Mesenchymal stem cell (in vitro differentiated cells and primary cell): Measurements from ENCODE around the gene PCYOX1L.

Experiments used
- DNase-seq: peaks from one replicate; pipeline ENCODE4 v3.0.0-alpha.2; 2013
- H2AFZ ChIP-seq: one replicate; pipeline ENCODE4 v1.6.1; 2013; ENCODE audit warnings: low read depth, mild to moderate bottlenecking, control low read depth, inconsistent platforms, low read length, moderate library complexity
- H2AK5ac ChIP-seq: 2 replicates; pipeline ENCODE4 v1.6.1; 2013; ENCODE audit warnings: low read length, moderate library complexity, mild to moderate bottlenecking, inconsistent platforms; ENCODE audit not compliant: severe bottlenecking
- H2BK120ac ChIP-seq: one replicate; pipeline ENCODE4 v1.6.1; 2013; ENCODE audit warnings: low read depth, mild to moderate bottlenecking, inconsistent platforms, low read length, moderate library complexity
- H2BK12ac ChIP-seq, 2 experiments: one replicate each; pipeline ENCODE4 v1.6.1; 2013; ENCODE audit warnings: inconsistent platforms in 2 of 2, low read length in 2 of 2, mild to moderate bottlenecking in 2 of 2, moderate library complexity in 2 of 2, control low read depth in 1 of 2
- H2BK15ac ChIP-seq: one replicate; pipeline ENCODE4 v1.6.1; 2013; ENCODE audit warnings: mild to moderate bottlenecking, low read depth, inconsistent platforms; ENCODE audit not compliant: poor library complexity, severe bottlenecking
- H2BK5ac ChIP-seq: 2 replicates; pipeline ENCODE4 v1.6.1; 2013; ENCODE audit warnings: low read depth, mild to moderate bottlenecking, low read length, control low read depth, inconsistent platforms; ENCODE audit not compliant: poor library complexity, severe bottlenecking
- H3K14ac ChIP-seq, 2 experiments: one replicate each; pipeline ENCODE4 v1.6.1; 2013; ENCODE audit warnings: inconsistent platforms in 2 of 2, low read length in 2 of 2, control low read depth in 1 of 2, mild to moderate bottlenecking in 1 of 2, moderate library complexity in 1 of 2
- H3K18ac ChIP-seq, 2 experiments: one replicate each; pipeline ENCODE4 v1.6.1; 2013; ENCODE audit warnings: inconsistent platforms in 2 of 2, low read length in 2 of 2, control low read depth in 1 of 2, low read depth in 1 of 2, mild to moderate bottlenecking in 1 of 2
- H3K23ac ChIP-seq, 2 experiments: one replicate each; pipeline ENCODE4 v1.6.1; 2013; ENCODE audit warnings: inconsistent platforms in 2 of 2, low read length in 2 of 2, mild to moderate bottlenecking in 2 of 2, moderate library complexity in 2 of 2, control low read depth in 1 of 2
- H3K27ac ChIP-seq: 2 replicates; pipeline ENCODE4 v1.5.1; 2013; ENCODE audit warnings: mild to moderate bottlenecking, moderate library complexity, low read length, control low read depth, inconsistent platforms; ENCODE audit not compliant: poor library complexity, severe bottlenecking
- H3K27me3 ChIP-seq, 2 experiments: 2 replicates each; pipeline versions ENCODE4 v1.6.1 to v1.7.0; 2013; ENCODE audit warnings: low read length in 2 of 2, mild to moderate bottlenecking in 2 of 2, moderate library complexity in 2 of 2, control low read depth in 1 of 2, inconsistent platforms in 1 of 2; ENCODE audit not compliant: control insufficient read depth in 1 of 2, insufficient read depth in 1 of 2
- H3K36me3 ChIP-seq, 2 experiments: 2 replicates each; pipeline versions ENCODE4 v1.6.1 to v1.7.0; 2013; ENCODE audit warnings: low read length in 2 of 2, control low read depth in 1 of 2, inconsistent platforms in 1 of 2, low read depth in 1 of 2, mild to moderate bottlenecking in 1 of 2; ENCODE audit not compliant: insufficient read depth in 2 of 2, control insufficient read depth in 1 of 2
- H3K4ac ChIP-seq, 2 experiments: one replicate each; pipeline ENCODE4 v1.6.1; 2013; ENCODE audit warnings: inconsistent platforms in 2 of 2, low read length in 2 of 2, mild to moderate bottlenecking in 2 of 2, moderate library complexity in 2 of 2, control low read depth in 1 of 2, low read depth in 1 of 2
- H3K4me1 ChIP-seq: 2 replicates; pipeline ENCODE4 v1.6.1; 2013; ENCODE audit warnings: low read depth, low read length, control low read depth; ENCODE audit not compliant: control insufficient read depth, insufficient read depth
- H3K4me2 ChIP-seq: 2 replicates; pipeline ENCODE4 v1.6.1; 2013; ENCODE audit warnings: low read length, mild to moderate bottlenecking, inconsistent platforms; ENCODE audit not compliant: poor library complexity, severe bottlenecking
- H3K4me3 ChIP-seq, 2 experiments: 2 replicates each; pipeline versions ENCODE4 v1.5.1 to v1.7.0; 2013; ENCODE audit warnings: low read length in 2 of 2, mild to moderate bottlenecking in 2 of 2, control low read depth in 1 of 2, low read depth in 1 of 2; ENCODE audit not compliant: insufficient read depth in 1 of 2
- H3K79me1 ChIP-seq: replicated peaks from 2 replicates; pipeline ENCODE4 v1.6.1; 2013; ENCODE audit warnings: mild to moderate bottlenecking, control low read depth, low read length, inconsistent platforms; ENCODE audit not compliant: poor library complexity, severe bottlenecking
- H3K9ac ChIP-seq: 2 replicates; pipeline ENCODE4 v1.7.0; 2013; ENCODE audit warnings: mild to moderate bottlenecking, low read length, moderate library complexity
- H3K9me3 ChIP-seq: 2 replicates; pipeline ENCODE4 v1.7.0; 2013; ENCODE audit warnings: mild to moderate bottlenecking, low read length; ENCODE audit not compliant: control insufficient read depth
- H4K8ac ChIP-seq: one replicate; pipeline ENCODE4 v1.6.1; 2013; ENCODE audit warnings: inconsistent platforms, mild to moderate bottlenecking, low read length, moderate library complexity
- H4K91ac ChIP-seq: one replicate; pipeline ENCODE4 v1.6.1; 2013; ENCODE audit warnings: mild to moderate bottlenecking, low read length, inconsistent platforms
- WGBS: methylation state at CpG from one replicate; pipeline ENCODE4 v1.1.7; 2013; ENCODE audit warnings: mixed read lengths; 5-methylcytosine and 5-hydroxymethylcytosine counted together

The PCYOX1L gene

GRCh38 chr5:149352169-149352568 is 5.7 kb upstream of the PCYOX1L start:
- no peak for DNase-seq

DNA sequence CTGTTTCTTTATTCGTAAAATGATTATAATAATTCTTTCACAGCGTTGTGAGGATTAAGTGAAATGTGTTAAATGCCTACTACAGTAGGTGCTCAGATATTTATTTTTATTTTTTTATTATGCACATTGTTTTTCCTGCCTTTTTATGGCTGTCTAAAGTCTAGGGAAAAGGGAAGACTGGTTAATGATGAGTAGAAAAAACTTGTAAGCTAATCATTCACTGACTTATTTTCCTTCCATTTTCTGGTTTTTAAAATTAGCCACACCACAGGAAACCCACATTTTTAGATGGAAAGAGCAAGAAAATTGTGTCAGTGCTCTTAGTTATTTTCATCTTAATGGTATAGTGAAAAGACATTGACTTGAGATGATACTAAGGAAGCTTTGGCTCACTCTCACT is 3.9 kb upstream of the PCYOX1L start:
- no peak for DNase-seq
- H3K4ac ChIP-seq = no peak overlapping the region
- H2AK5ac ChIP-seq = no peak overlapping the region
- H2BK12ac ChIP-seq = no peak overlapping the region
- H2BK5ac ChIP-seq = no peak overlapping the region
- no peak overlapping the region for H3K9ac ChIP-seq
- no peaks in the 10 kb centered on the region for H3K27me3 ChIP-seq
- H3K36me3 ChIP-seq = peaks cover 18 to 67% of the 10 kb centered on the region in 2 experiments
- H3K4me1 ChIP-seq = peaks cover 5% of the 10 kb centered on the region
- no peak overlapping the region for H3K27ac ChIP-seq
- no peak overlapping the region for H2AFZ ChIP-seq
- no peak overlapping the region for H3K4me2 ChIP-seq
- no peak overlapping the region for H2BK15ac ChIP-seq
- no peak overlapping the region for H2BK120ac ChIP-seq
- H4K91ac ChIP-seq = no peak overlapping the region
- no peak overlapping the region for H3K4me3 ChIP-seq
- H3K9me3 ChIP-seq = no peaks in the 10 kb centered on the region
- H3K14ac ChIP-seq = no peak overlapping the region
- WGBS = no CpG with 5 or more reads among the region's 2 CpGs
- no peak overlapping the region for H3K23ac ChIP-seq
- H3K18ac ChIP-seq = no peak overlapping the region
- H4K8ac ChIP-seq = no peak overlapping the region
- peaks cover 7% of the 10 kb centered on the region for H3K79me1 ChIP-seq

More at GRCh38 chr5:149352169-149352568, 5.7 kb upstream of the PCYOX1L start:
- Histone ChIP-seq H3K79me1 (peaks cover 13% of the 10 kb centered on the region), H2BK15ac (no peak overlapping the region), H3K14ac (no peak overlapping the region), H3K9ac (no peak overlapping the region), H4K91ac (no peak overlapping the region), H3K36me3 (peaks cover 22 to 84% of the 10 kb centered on the region in 2 experiments), H3K4me3 (no peak overlapping the region), H3K23ac (no peak overlapping the region), H2BK5ac (no peak overlapping the region), H3K18ac (no peak overlapping the region), H3K27ac (no peak overlapping the region), H2AK5ac (no peak overlapping the region), H4K8ac (no peak overlapping the region), H3K27me3 (no peaks in the 10 kb centered on the region), H2BK12ac (no peak overlapping the region), H2AFZ (no peak overlapping the region), H3K4ac (no peak overlapping the region), H3K4me2 (no peak overlapping the region), H3K9me3 (no peaks in the 10 kb centered on the region), H3K4me1 (no peaks in the 10 kb centered on the region), H2BK120ac (no peak overlapping the region)
- 100% methylated on average over 1 of the region's 4 CpGs for whole genome bisulfite sequencing

DNA sequence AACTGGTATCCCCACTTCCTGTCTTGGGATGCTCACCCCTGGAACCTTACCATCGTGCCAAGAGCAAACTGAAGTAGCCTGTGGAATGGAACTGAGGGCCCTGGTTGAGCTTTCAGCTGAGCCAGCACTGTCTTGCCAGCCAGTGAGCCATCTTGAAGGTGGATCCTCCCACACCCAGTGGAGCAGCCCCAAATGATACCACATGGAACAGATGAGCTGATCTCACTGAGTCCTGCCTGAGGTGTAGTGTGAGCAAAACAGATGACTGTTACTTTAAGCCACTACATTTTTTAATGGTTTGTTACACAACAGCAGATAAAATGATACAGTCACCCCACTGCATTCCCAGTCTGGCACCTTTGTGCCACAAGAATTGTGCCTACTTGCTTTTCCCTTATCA is 2.2 kb upstream of the PCYOX1L start:
- H3K4me1 ChIP-seq = peaks cover 5% of the 10 kb centered on the region

DNA sequence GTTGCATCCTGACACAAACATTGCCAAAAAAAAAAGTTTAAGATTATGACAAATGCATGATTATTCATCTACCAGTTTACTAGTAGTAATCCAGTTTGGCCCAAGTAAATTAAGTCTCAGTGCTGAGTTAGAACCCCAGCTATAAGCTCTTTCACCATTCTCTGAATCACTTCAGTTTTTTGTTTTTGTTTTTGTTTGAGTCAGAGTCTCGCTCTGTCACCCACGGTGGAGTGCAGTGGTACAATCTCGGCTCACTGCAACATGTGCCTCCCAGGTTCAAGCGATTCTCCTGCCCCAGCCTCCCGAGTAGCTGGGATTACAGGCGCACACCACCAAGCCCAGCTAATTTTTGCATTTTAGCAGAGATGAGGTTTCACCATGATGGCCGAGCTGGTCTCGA is 1.5 kb upstream of the PCYOX1L start:
- no peak overlapping the region for H2BK15ac ChIP-seq
- H2BK120ac ChIP-seq = no peak overlapping the region
- H4K8ac ChIP-seq = no peak overlapping the region

More for the DNA sequence above, 2.2 kb upstream of the PCYOX1L start:
- no peak overlapping the region for H3K4me3 ChIP-seq
- no peak overlapping the region for H3K27ac ChIP-seq
- H3K14ac ChIP-seq = no peak overlapping the region
- 100% methylated on average over 1 of the region's 1 CpG for WGBS
- H2BK5ac ChIP-seq = no peak overlapping the region
- no peak overlapping the region for H2BK12ac ChIP-seq
- H3K18ac ChIP-seq = no peak overlapping the region
- no peak overlapping the region for H3K9ac ChIP-seq
- H4K91ac ChIP-seq = no peak overlapping the region
- no peaks in the 10 kb centered on the region for H3K9me3 ChIP-seq
- H4K8ac ChIP-seq = no peak overlapping the region
- no peaks in the 10 kb centered on the region for H3K27me3 ChIP-seq
- H3K4ac ChIP-seq = no peak overlapping the region
- no peak overlapping the region for H2AFZ ChIP-seq
- H3K79me1 ChIP-seq = peaks cover 4% of the 10 kb centered on the region
- H3K36me3 ChIP-seq = peaks cover 9 to 49% of the 10 kb centered on the region in 2 experiments
- H2AK5ac ChIP-seq = no peak overlapping the region
- H3K23ac ChIP-seq = no peak overlapping the region
- no peak for DNase-seq
- no peak overlapping the region for H2BK120ac ChIP-seq
- H3K4me2 ChIP-seq = no peak overlapping the region
- no peak overlapping the region for H2BK15ac ChIP-seq

More for the DNA sequence above, 1.5 kb upstream of the PCYOX1L start:
- H3K4ac ChIP-seq = no peak overlapping the region
- H2BK12ac ChIP-seq = no peak overlapping the region
- no peak overlapping the region for H3K18ac ChIP-seq
- H4K91ac ChIP-seq = no peak overlapping the region
- H3K4me1 ChIP-seq = peaks cover 5% of the 10 kb centered on the region
- no peak overlapping the region for H3K4me2 ChIP-seq
- H3K36me3 ChIP-seq = peaks cover 5 to 42% of the 10 kb centered on the region in 2 experiments
- H2AK5ac ChIP-seq = no peak overlapping the region
- WGBS = 91% methylated on average over 8 of the region's 8 CpGs
- no peaks in the 10 kb centered on the region for H3K27me3 ChIP-seq
- H3K9ac ChIP-seq = no peak overlapping the region
- H3K27ac ChIP-seq = no peak overlapping the region
- no peak overlapping the region for H3K4me3 ChIP-seq
- no peak overlapping the region for H3K14ac ChIP-seq
- no peaks in the 10 kb centered on the region for H3K9me3 ChIP-seq
- H2BK5ac ChIP-seq = no peak overlapping the region
- peaks cover 2% of the 10 kb centered on the region for H3K79me1 ChIP-seq
- H2AFZ ChIP-seq = no peak overlapping the region
- DNase-seq = no peak
- no peak overlapping the region for H3K23ac ChIP-seq
